IMR-90 (cell line): Measurements from ENCODE around the gene CPAMD8. TPM values are rescaled to one million over a fixed set of nuclear protein-coding genes. Genes with fewer than 3 reads are reported as not detected.

ENCODE experiments used
- ATAC-seq: fragments of 200-7000 bp; cut with Tn5 transposase; 2 replicates; pipeline ENCODE4 v1.9.1; 2020; ENCODE audit warnings: low read depth, mild to moderate bottlenecking, moderate library complexity
- BruUV-seq: library from RNA; stranded (reverse); fragments of 400-500 nt; replicated peaks from 2 replicates; lab custom pipeline; 2021; lab: Mats Ljungman, UMichigan
- CTCF ChIA-PET: fragments of 300-600 bp; formaldehyde crosslinking; extraction: SDS; loops from one replicate; lab custom pipeline; 2021; ENCODE audit warnings: antibody characterized with exemption; lab: Yijun Ruan, JAX
- POLR2A ChIA-PET: fragments of 300-600 bp; sonication (Branson Sonifier 250); formaldehyde crosslinking; loops from one replicate; lab custom pipeline; 2022; ENCODE audit warnings: antibody characterized with exemption; ENCODE audit not compliant: unreplicated experiment; lab: Charles Lee
- DNase-seq: peaks from one replicate; pipeline ENCODE4 v3.0.0; 2013
- H2AFZ ChIP-seq: replicated peaks from 2 replicates; pipeline ENCODE3; 2013; ENCODE audit warnings: low read length, mild to moderate bottlenecking; ENCODE audit not compliant: poor library complexity
- H2AK5ac ChIP-seq: 2 replicates; pipeline ENCODE4 v1.6.1; 2013; ENCODE audit warnings: low read depth, low read length, inconsistent platforms
- H2AK9ac ChIP-seq: replicated peaks from 2 replicates; pipeline ENCODE3; 2013; ENCODE audit warnings: mild to moderate bottlenecking, low read depth, low read length, moderate library complexity; ENCODE audit not compliant: poor library complexity
- H2BK120ac ChIP-seq: 2 replicates; pipeline ENCODE4 v1.6.1; 2013; ENCODE audit warnings: low read depth, low read length, inconsistent platforms
- H2BK15ac ChIP-seq: 3 replicates; pipeline ENCODE4 v1.6.1; 2013; ENCODE audit warnings: low read depth, low read length, inconsistent platforms
- H2BK20ac ChIP-seq: 2 replicates; pipeline ENCODE4 v1.6.1; 2013; ENCODE audit warnings: low read depth, mild to moderate bottlenecking, inconsistent platforms, low read length, moderate library complexity
- H2BK5ac ChIP-seq: 2 replicates; pipeline ENCODE4 v1.6.1; 2013; ENCODE audit warnings: mild to moderate bottlenecking, low read depth, low read length, inconsistent platforms; ENCODE audit not compliant: poor library complexity, severe bottlenecking
- H3K14ac ChIP-seq: replicated peaks from 2 replicates; pipeline ENCODE4 v1.6.1; 2013; ENCODE audit warnings: low read depth, low read length, inconsistent platforms
- H3K18ac ChIP-seq: 2 replicates; pipeline ENCODE4 v1.6.1; 2013; ENCODE audit warnings: low read depth, low read length, control low read depth
- H3K23ac ChIP-seq: 2 replicates; pipeline ENCODE4 v1.6.1; 2013; ENCODE audit warnings: low read depth, low read length, inconsistent platforms
- H3K27ac ChIP-seq: 2 replicates; pipeline ENCODE4 v1.5.1; 2013; ENCODE audit warnings: mild to moderate bottlenecking, control low read depth, low read length; ENCODE audit not compliant: insufficient read depth
- H3K27me3 ChIP-seq: 2 replicates; pipeline ENCODE4 v1.6.1; 2013; ENCODE audit warnings: low read length; ENCODE audit not compliant: control insufficient read depth, insufficient read depth
- H3K36me3 ChIP-seq: 2 replicates; pipeline ENCODE4 v1.6.1; 2013; ENCODE audit warnings: low read length, mixed read lengths; ENCODE audit not compliant: control insufficient read depth, insufficient read depth
- H3K4ac ChIP-seq: 2 replicates; pipeline ENCODE4 v1.6.1; 2013; ENCODE audit warnings: low read depth, low read length, inconsistent platforms
- H3K4me1 ChIP-seq: 2 replicates; pipeline ENCODE4 v1.6.1; 2013; ENCODE audit warnings: low read length, mixed read lengths; ENCODE audit not compliant: control insufficient read depth, insufficient read depth
- H3K4me2 ChIP-seq: 2 replicates; pipeline ENCODE4 v1.6.1; 2013; ENCODE audit warnings: low read depth, mild to moderate bottlenecking, control low read depth, low read length, moderate library complexity
- H3K4me3 ChIP-seq: 2 replicates; pipeline ENCODE4 v1.5.1; 2013; ENCODE audit warnings: low read depth, mild to moderate bottlenecking, control low read depth, low read length, moderate library complexity; ENCODE audit not compliant: insufficient read depth
- H3K56ac ChIP-seq: 2 replicates; pipeline ENCODE4 v1.6.1; 2013; ENCODE audit warnings: low read length, inconsistent platforms; ENCODE audit not compliant: insufficient read depth; ENCODE audit errors: extremely low read depth
- H3K79me1 ChIP-seq, 2 experiments: 2 replicates each; pipeline ENCODE4 v1.6.1; 2013; ENCODE audit warnings: low read length in 2 of 2, inconsistent platforms in 1 of 2, low read depth in 1 of 2
- H3K9ac ChIP-seq: 2 replicates; pipeline ENCODE4 v1.6.1; 2013; ENCODE audit warnings: low read depth, low read length, control low read depth
- H3K9me1 ChIP-seq: 2 replicates; pipeline ENCODE4 v1.6.1; 2013; ENCODE audit warnings: low read length, inconsistent platforms; ENCODE audit not compliant: insufficient read depth
- H3K9me3 ChIP-seq: 2 replicates; pipeline ENCODE4 v1.6.1; 2013; ENCODE audit warnings: low read length; ENCODE audit not compliant: control insufficient read depth, insufficient read depth
- H4K20me1 ChIP-seq: 2 replicates; pipeline ENCODE4 v1.6.1; 2013; ENCODE audit warnings: low read length, inconsistent platforms; ENCODE audit not compliant: insufficient read depth
- H4K5ac ChIP-seq: 2 replicates; pipeline ENCODE4 v1.6.1; 2013; ENCODE audit warnings: mild to moderate bottlenecking, low read depth, low read length, control low read depth
- H4K8ac ChIP-seq, 2 experiments: 2 replicates each; pipeline ENCODE4 v1.6.1; 2013; ENCODE audit warnings: low read depth in 2 of 2, low read length in 2 of 2, control low read depth in 1 of 2, inconsistent platforms in 1 of 2
- H4K91ac ChIP-seq: 2 replicates; pipeline ENCODE4 v1.6.1; 2013; ENCODE audit warnings: low read depth, low read length, inconsistent platforms; ENCODE audit not compliant: insufficient read depth
- RAD21 ChIP-seq: IDR thresholded peaks from 2 replicates; pipeline ENCODE4 v1.6.1; 2012; ENCODE audit warnings: low read length, improper control_type of control experiment
- WGBS, 2 experiments: methylation state at CpG; one replicate each; pipeline versions ENCODE4 v1.1.5 to v1.1.7; 2013; ENCODE audit warnings: missing lambda C conversion rate in 2 of 2; ENCODE audit not compliant: insufficient read length in 1 of 2; ENCODE audit errors: extremely low coverage in 2 of 2; 5-methylcytosine and 5-hydroxymethylcytosine counted together
- dilution Hi-C: fragments of 300-500 bp; cut with HindIII; formaldehyde crosslinking; loops from one replicate; pipeline ENCODE4 v1.14.3; 2018; ENCODE audit warnings: low sequenced_read_pairs; ENCODE audit not compliant: unreplicated experiment
- in situ Hi-C: fragments of 300-500 bp; cut with MboI; formaldehyde crosslinking; loops from 3 replicates; pipeline ENCODE4 v1.14.3; 2019; ENCODE audit warnings: low sequenced_read_pairs, inconsistent platforms, mixed read lengths
- intact Hi-C: fragments of 100-400 bp; cut with micrococcal nuclease; formaldehyde crosslinking; loops from 2 replicates; pipeline ENCODE4 v1.10.0; 2022
- polyA plus RNA-seq, 3 experiments: library from polyadenylated mRNA; depleted of rRNA; stranded (reverse); fragments of >200 nt; gene quantifications; 2 replicates each; pipeline ENCODE4 v1.2.3, GENCODE V29; 2012; ENCODE audit warnings: low replicate concordance in 1 of 3
- total RNA-seq: library from RNA; depleted of rRNA; stranded (reverse); fragments of >200 nt; gene quantifications from 2 replicates; pipeline ENCODE4 v1.2.3, GENCODE V29; 2012

The CPAMD8 gene
- total and polyA plus RNA-seq, 2 of the 4 experiments (the other 2 are of a cell fraction) = 0.36 to 0.79 TPM

DNA sequence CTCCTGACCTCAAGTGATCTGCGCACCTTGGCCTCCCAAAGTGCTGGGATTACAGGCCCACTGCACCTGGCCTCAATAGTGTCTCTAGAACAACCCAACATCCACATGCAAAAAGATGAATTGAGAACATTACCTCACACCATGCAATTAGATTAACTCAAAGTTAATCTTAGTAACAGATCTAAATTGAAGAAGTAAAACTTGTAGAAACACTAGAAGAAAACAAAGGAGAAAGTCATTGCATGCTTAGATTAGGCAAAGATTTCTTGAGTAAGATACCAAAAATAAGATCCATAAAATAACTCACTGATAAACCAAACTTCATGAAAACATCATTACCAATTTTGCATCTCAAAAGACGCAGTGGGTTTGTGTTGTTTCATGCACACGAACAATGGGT is 2.8 kb downstream of the CPAMD8 start:
- H3K9me1 ChIP-seq = no peaks in the 10 kb centered on the region
- no peak overlapping the region for H2BK20ac ChIP-seq
- H2BK5ac ChIP-seq = no peak overlapping the region
- no peak overlapping the region for H2BK15ac ChIP-seq
- H3K18ac ChIP-seq = no peak overlapping the region
- peaks cover 2% of the 10 kb centered on the region; the same call in 1 of the 2 replicates for H3K4me1 ChIP-seq
- H4K20me1 ChIP-seq = no peaks in the 10 kb centered on the region
- no peak for ATAC-seq
- H3K9me3 ChIP-seq = peaks cover 12% of the 10 kb centered on the region
- DNase-seq = no peak
- no peak overlapping the region for H3K56ac ChIP-seq
- no peak overlapping the region for H4K91ac ChIP-seq
- TF ChIP-seq RAD21 = no peak
- H4K8ac ChIP-seq = no peak overlapping the region
- H2AK5ac ChIP-seq = no peak overlapping the region
- 94% methylated on average over 2 of the region's 3 CpGs; no CpG with 5 or more reads in 1 of the 2 experiments for WGBS, 2 experiments
- no peak overlapping the region for H3K4ac ChIP-seq
- H3K9ac ChIP-seq = no peak overlapping the region
- dilution Hi-C loops = no loop called here
- H3K36me3 ChIP-seq = no peaks in the 10 kb centered on the region
- H3K79me1 ChIP-seq = no peaks in the 10 kb centered on the region
- H3K23ac ChIP-seq = no peak overlapping the region
- H3K4me2 ChIP-seq = no peak overlapping the region
- ChIA-PET CTCF (no interaction called here), POLR2A (no interaction called here)
- no peak overlapping the region for H3K14ac ChIP-seq
- no peak overlapping the region for H2BK120ac ChIP-seq
- H3K4me3 ChIP-seq = no peak overlapping the region
- peaks cover 45% of the 10 kb centered on the region for H3K27me3 ChIP-seq
- no TSS peak for BruUV-seq
- H2AK9ac ChIP-seq = no peak overlapping the region
- intact Hi-C loops = no loop called here
- no peak overlapping the region for H3K27ac ChIP-seq
- no peak overlapping the region for H2AFZ ChIP-seq
- no peak overlapping the region for H4K5ac ChIP-seq
- in situ Hi-C loops = no loop called here
